Activated B cell treated with CpG ODN at 0.5 μM for 24 hours (primary cell): ENCODE measurements around the gene NHEJ1. TPM values are rescaled to one million over a fixed set of nuclear protein-coding genes. Genes with fewer than 3 reads are reported as not detected.

Experiments used
- ATAC-seq: fragments of 200-7000 bp; cut with Tn5 transposase; one replicate; pipeline ENCODE4 v1.10.0; 2021; ENCODE audit warnings: low read depth, mild to moderate bottlenecking, moderate library complexity
- CTCF ChIA-PET: fragments of 350-600 bp; sonication (Branson Sonifier 250); formaldehyde crosslinking; loops from one replicate; lab custom pipeline; 2021; ENCODE audit warnings: antibody characterized with exemption; lab: Charles Lee
- POLR2A ChIA-PET: fragments of 350-600 bp; sonication (Branson Sonifier 250); formaldehyde crosslinking; loops from one replicate; lab custom pipeline; 2021; ENCODE audit warnings: antibody characterized with exemption; lab: Charles Lee
- DNase-seq: peaks from one replicate; pipeline ENCODE4 v3.0.0; 2022
- H3K27ac Mint-ChIP-seq: one replicate; pipeline ENCODE4 v1.8.0; 2020; ENCODE audit warnings: mixed read lengths
- H3K27me3 Mint-ChIP-seq: one replicate; pipeline ENCODE4 v1.8.0; 2021; ENCODE audit warnings: mixed read lengths
- H3K36me3 Mint-ChIP-seq: one replicate; pipeline ENCODE4 v1.8.0; 2021; ENCODE audit warnings: low read depth, mixed read lengths
- H3K4me1 Mint-ChIP-seq: one replicate; pipeline ENCODE4 v1.8.0; 2021; ENCODE audit warnings: mixed read lengths
- H3K4me3 Mint-ChIP-seq: one replicate; pipeline ENCODE4 v1.8.0; 2020; ENCODE audit warnings: mild to moderate bottlenecking, mixed read lengths
- H3K9me3 Mint-ChIP-seq: one replicate; pipeline ENCODE4 v1.8.0; 2020; ENCODE audit warnings: mixed read lengths
- CTCF ChIP-seq: fragments of 200-600 bp; IDR thresholded peaks from one replicate; pipeline ENCODE4 v1.8.0; 2022; ENCODE audit warnings: antibody characterized with exemption, mild to moderate bottlenecking
- intact Hi-C: fragments of 100-400 bp; cut with micrococcal nuclease; formaldehyde crosslinking; loops from one replicate; pipeline ENCODE4 v1.15.1; 2024
- total RNA-seq: library from RNA; stranded (reverse); gene quantifications from 2 replicates; pipeline ENCODE4 v1.2.3, GENCODE V29; 2022

The NHEJ1 gene
- total RNA-seq, 1 donor from 2014 or later = 19.1 TPM

- ATAC-seq = no peak
- CTCF ChIA-PET = interaction anchor here (0.5 to 3.6 kb wide), 2 partner anchors 51 to 67 kb away, joined by 3 to 11 read pairs; no protein-coding TSS in a partner anchor
- intact Hi-C loops = no loop called here
- H3K9me3 Mint-ChIP-seq = no peaks in the 10 kb centered on the region
- no peaks in the 10 kb centered on the region for H3K27me3 Mint-ChIP-seq
- H3K27ac Mint-ChIP-seq = no peak overlapping the region
- no peak for DNase-seq
- no peak for TF ChIP-seq CTCF
- H3K4me3 Mint-ChIP-seq = no peak overlapping the region
- H3K4me1 Mint-ChIP-seq = no peaks in the 10 kb centered on the region
- H3K36me3 Mint-ChIP-seq = peaks cover 28% of the 10 kb centered on the region
- POLR2A ChIA-PET = no interaction called here
These were observed 36.1 kb downstream of the NHEJ1 start for GRCh38 chr2:219124381-219125110.

- no peak for ATAC-seq
- peaks cover 28% of the 10 kb centered on the region for H3K36me3 Mint-ChIP-seq
- H3K4me1 Mint-ChIP-seq = no peaks in the 10 kb centered on the region
- CTCF ChIA-PET = interaction anchor here (0.5 to 3.6 kb wide), 3 partner anchors 50 to 178 kb away, joined by 3 to 11 read pairs (median 3); no protein-coding TSS in a partner anchor
- H3K4me3 Mint-ChIP-seq = no peak overlapping the region
- H3K27me3 Mint-ChIP-seq = no peaks in the 10 kb centered on the region
- TF ChIP-seq CTCF = no peak
- H3K27ac Mint-ChIP-seq = no peak overlapping the region
- H3K9me3 Mint-ChIP-seq = no peaks in the 10 kb centered on the region
- DNase-seq = no peak
- POLR2A ChIA-PET = no interaction called here
- intact Hi-C loops = no loop called here
These were observed 37.1 kb downstream of the NHEJ1 start for GRCh38 chr2:219123356-219124135.

GRCh38 chr2:219122202-219122980 is 38.2 kb downstream of the NHEJ1 start:
- no peak for ATAC-seq
- Mint-ChIP-seq H3K9me3 (no peaks in the 10 kb centered on the region), H3K4me1 (no peaks in the 10 kb centered on the region), H3K36me3 (peaks cover 28% of the 10 kb centered on the region), H3K4me3 (no peak overlapping the region), H3K27ac (no peak overlapping the region), H3K27me3 (no peaks in the 10 kb centered on the region)
- no peak for TF ChIP-seq CTCF
- ChIA-PET POLR2A (interaction anchor here (0.6 kb wide), 2 partner anchors 14 to 107 kb away, joined by 4 to 6 read pairs; no protein-coding TSS in a partner anchor), CTCF (interaction anchor here (1.2 to 3.6 kb wide), 3 partner anchors 64 to 179 kb away, joined by 3 to 11 read pairs (median 3); no protein-coding TSS in a partner anchor)
- no peak for DNase-seq
- intact Hi-C loops = no loop called here

GRCh38 chr2:219120082-219120481 is 40.5 kb downstream of the NHEJ1 start:
- Mint-ChIP-seq H3K9me3 (no peaks in the 10 kb centered on the region), H3K4me3 (no peak overlapping the region), H3K36me3 (peaks cover 26% of the 10 kb centered on the region), H3K4me1 (no peaks in the 10 kb centered on the region), H3K27me3 (no peaks in the 10 kb centered on the region), H3K27ac (no peak overlapping the region)
- CTCF ChIA-PET = interaction anchor here (0.7 to 4.4 kb wide), 20 partner anchors 11 to 268 kb away, joined by 3 to 39 read pairs (median 5); no protein-coding TSS in a partner anchor
- no peak for DNase-seq
- POLR2A ChIA-PET = no interaction called here
- ATAC-seq = no peak
- no peak for TF ChIP-seq CTCF
- intact Hi-C loops = no loop called here
